HG03060 (cell line): ENCODE results near the gene TOM1L1.

Source experiments
- ATAC-seq: cut with Tn5 transposase; IDR thresholded peaks from one replicate; pipeline ENCODE4 v1.9.1; 2021; ENCODE audit warnings: low read depth, moderate number of reproducible peaks; ENCODE audit not compliant: unreplicated experiment

TOM1L1 gene

DNA sequence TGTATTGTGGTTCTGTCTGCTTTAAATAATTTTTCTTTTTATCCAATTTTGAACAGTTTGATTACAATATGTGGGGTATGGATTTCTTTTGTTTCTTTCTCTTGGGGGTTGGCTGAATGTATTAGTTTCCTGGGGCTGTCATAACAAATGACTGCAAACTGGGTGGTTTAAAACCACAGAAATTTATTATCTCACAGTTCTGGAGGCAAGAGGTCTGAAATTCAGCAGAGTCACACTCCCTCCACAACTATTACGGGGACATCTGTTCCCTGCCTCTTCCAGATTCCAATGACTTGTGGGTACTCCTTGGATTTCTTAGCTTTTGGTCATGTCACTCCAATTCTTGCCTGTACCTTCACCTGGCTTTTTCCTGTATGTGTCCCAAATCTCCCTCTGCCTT is 44.1 kb downstream of the TOM1L1 start:
- ATAC-seq = no peak

DNA sequence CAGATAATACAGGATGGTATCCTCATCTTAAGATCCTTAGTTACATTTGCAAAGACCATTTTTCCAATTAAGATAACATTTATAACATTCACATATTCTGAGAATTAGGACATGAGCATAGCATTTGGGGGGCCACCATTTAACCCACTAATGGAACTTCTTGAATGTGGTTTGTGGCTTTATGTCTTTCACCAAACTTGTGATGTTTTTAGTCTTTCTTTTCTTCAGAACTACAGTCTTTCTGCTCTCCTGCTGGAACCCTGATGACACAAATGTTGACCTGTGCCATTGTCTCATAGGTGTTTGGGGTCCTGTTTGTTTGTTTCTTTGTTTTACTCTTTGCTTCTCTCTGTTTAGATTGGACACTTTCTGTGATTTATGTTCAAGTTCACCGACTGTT is 44.6 kb downstream of the TOM1L1 start:
- no peak for ATAC-seq

DNA sequence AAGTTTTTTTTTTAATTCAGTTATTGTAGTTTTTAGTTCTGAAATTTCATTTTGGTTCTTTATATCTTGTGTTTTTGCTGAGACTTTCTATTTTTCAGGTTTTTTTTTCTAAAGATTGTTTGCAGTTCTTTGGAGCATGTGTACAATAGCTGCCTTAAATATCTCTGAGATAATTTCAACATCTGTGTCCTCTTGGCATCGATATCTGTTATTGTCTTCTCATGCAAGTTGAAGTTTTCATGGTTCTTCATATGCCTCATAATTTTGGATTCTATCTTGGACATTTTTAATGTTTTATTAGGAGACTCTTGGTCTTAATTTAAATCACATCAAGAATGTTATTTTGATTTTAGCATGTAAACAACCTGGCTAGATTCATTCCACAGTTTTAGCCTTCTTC is 45.0 kb downstream of the TOM1L1 start:
- no peak for ATAC-seq

DNA sequence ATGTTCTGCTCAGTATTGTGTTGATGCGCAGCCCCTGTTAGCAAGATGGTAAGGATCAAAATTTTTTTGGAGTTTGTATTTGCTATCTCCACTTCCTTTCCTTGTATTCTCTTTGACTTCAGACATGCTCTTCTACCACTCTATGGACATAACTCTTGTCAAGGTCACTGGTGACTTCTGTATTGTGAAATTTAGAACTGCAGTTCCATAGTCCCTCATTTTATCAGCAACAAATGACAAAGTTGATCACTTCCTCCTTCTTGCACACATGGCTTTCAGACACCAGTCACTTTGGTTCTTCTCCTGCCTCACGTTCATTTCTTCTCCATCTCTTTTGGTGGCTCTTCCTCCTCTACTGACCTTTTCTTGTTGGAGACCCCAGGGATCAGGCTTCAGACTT is 46.7 kb downstream of the TOM1L1 start:
- no peak for ATAC-seq

DNA sequence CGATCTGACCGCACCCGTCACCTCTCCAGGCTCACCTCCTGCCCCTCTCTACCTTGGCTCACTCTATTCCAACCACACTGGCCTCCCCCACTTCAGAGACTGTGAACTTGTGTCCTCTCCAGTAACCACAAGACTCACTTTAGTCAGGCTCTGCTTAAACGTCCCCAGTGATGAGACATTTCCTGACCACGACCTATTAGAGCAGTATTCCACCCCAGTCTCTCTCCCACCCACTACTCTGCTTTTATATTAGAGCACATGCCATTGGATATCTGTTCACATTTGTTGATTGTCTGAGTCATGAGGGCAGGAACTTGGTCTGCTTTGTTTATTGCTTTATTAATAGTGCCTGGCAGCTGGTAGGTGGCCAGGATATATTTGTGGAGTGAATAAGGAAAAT is 47.7 kb downstream of the TOM1L1 start:
- no peak for ATAC-seq

DNA sequence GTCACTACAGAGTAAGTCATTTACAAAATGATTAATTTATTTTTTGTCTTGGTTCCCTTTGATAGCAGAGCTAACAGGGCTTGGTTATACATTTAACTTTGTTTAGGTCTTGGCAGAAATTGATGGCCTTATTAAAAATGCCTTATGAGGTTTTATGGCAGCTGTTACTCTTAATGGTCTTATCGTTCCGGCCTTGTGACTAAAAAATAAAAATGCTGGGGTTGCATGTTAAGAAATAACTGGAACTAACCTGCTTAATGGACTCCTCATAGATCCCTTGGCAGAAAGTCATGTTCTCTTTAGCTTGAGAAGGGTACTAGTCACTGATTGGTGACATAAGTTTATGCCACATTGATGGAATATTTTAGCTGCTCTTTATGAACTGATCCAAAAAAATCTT is 49.5 kb downstream of the TOM1L1 start:
- no peak for ATAC-seq

DNA sequence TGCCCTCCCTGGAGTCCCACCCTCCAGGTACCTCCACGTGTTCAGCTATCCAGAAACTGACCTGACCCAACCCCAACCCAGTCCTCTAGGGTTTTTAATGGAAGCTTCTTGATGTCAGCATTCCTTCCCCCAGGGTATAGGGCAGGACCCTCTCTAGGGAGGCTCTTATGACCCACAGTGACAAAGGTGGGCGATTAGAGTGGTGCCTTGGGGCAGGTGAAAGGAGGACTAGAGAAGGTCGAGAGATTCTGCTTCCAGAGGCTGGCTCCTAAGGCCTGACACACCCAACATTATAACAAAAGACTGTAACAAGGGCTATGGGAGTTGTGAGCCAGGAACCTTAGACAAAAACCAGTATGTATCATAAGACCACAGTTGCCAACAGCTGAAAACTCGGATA is 50.6 kb downstream of the TOM1L1 start:
- ATAC-seq = no peak

DNA sequence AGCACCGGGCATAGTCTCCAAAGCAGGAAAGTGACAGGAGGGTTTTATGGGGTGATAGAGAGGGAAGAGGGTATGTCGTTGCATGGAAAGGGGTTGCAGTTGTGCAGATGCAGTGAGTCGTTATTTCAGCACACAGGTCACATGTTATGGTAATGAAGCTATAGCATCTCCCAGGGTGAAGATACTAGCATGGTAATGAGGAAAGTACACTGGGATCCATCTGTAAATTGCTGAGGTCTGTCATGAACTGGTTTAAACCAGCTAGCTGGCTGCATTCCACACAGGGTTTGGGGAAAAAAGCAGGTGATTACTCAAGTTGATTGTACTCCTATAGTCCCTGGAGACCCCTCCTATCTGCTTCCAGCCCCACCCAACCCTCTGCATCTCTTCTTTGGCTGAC is 56.1 kb downstream of the TOM1L1 start:
- no peak for ATAC-seq

DNA sequence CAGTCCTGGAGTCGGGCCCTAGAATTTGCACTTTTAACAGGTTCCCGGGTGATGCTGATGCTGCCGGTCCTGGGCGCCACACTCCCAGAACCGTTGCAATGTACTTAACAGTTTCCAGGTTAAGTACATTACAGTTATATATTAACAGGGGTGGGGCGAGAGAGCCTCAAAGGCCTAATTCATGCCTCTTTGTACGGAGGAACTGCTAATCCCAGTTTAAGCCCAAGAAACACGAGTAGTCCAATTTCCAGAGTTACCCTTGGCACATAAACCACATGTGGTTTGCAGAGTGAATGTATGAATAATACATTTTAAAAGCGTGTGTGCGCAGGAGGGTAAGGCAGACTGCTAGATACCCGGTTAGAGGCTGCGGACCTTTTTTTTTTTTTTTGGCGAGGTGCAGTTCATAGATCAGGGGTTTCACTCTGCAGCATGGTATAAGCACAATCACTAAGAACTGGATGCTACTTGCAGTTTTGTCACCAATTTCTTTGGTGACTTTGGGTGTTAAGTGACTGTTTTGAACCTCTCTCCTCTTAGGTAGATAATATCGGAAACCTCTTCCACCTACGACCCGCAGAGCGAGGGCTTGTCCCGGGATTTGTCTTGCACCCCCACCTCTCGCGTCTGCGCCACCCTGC is 67.1 kb downstream of the TOM1L1 start:
- ATAC-seq = peak; percentile 13

DNA sequence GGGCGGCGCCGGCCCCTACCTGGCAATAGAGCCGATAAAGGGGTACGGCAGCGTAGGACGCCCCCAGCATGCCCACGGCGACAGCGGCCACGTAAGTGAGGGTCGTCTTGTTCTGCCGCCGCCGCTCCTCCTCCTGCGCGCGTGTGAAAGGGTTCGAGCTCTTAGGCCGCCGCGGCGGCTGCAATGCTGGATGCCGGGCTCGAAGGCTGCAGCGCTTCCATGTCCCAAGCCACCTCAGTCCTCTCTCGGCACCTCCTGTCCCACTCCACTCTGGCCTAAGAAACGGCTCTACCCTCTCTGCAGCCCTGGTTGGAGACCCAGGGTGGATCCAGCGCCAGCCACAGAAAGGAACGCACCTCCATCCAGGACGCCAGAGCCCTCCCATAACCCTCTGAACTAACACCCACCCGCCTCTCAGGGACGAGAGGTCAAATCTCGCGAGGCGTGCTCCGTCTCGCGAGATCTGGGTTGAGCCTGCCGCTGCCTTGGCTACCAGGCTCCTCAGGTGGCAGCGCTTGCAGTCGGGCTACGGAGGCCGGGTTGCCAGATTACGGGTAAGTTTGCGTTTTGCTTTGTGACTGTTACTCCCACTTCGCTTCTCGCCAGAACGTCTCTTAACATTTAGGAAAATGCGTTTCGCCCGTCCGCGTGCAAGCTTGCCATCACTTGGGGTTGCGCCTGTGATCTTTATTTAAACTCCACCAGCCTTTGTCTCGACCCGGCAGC is 67.8 kb downstream of the TOM1L1 start, which contains the start of the genes COX11 and STXBP4:
TSS of gene COX11 (minus strand) at position 393 of the 726 bp plus-strand sequence. CDS start at position 385, 8 bp downstream.
TSS of gene STXBP4 (plus strand) at position 504 of the 726 bp plus-strand sequence. CDS start 17,455 bp downstream, outside the sequence.
- ATAC-seq = peak; percentile 85

DNA sequence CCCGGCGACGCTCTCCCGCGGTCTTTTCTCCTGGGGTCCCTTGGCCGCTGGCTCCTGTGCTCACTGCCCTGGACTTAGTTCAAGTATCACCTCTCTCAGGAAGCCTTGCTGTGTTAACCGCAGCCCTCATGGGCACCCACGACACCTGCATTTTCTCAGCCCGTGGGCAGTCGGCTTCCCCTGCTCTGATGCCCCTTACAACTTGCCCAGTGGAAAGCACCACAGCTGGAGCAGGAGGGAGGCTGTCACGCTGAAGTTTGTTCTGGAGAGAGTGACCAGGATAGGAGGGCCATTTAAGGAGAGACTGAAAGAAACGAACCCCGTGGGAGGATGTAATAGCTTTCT is 68.3 kb downstream of the TOM1L1 start:
- no peak for ATAC-seq

DNA sequence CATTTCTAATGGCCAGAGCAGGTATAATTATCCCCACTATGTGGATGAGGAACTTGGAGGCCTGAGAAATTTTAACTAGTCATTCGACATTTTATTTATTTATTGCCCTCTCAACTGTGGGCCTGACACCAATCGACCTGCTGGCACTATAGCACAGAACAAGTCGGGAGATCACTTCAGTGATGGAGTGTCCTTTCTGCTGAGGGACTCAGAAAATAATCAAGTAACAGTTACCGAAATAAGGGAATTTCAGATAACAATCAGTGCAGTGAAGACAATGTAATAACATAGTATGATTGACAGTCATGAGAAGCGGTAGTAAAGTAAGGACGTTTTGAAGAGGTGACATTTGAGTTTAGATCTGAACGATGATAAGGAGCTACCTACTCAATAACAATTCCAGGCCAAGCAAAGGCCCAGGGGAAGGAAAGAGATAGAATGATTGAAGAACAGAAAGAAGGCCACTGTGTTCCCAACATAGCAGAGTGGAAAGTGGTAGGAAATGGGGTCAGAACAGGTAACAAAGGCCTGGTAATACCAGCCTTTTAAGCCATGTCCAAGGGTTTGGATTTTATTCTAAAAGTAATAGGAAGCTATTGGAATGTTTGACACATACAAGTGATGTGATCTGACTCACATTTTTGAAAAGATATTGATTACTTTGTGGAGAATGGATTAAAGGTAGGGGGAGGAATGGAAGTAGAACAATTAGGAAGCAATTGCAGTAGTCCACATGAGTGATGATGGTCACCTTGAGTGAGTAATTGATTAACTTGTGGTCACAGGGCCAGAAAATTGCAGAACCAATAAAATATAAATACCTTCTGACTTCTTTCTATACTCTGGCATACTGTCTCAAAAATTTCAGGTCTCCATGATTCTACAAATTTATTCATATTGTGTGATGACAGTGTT is 69.3 kb downstream of the TOM1L1 start:
- no peak for ATAC-seq

DNA sequence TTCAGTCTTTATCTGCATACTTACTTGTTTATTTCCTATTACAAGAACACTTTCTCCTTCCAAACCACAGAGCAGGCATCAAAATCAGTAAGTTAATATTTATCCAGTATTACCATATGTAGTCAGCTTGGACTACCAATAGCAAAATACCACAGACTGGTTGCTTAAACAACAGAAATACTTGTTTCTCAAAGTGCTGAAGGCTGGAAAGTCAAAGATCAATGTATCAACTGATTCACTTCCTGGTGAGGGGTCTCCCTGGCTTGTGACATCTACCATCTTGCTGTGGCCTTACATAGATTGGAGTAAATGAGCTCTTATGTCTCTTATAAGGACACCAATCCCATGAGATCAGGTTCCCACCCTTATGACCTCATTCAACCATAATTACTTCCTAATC is 70.5 kb downstream of the TOM1L1 start:
- ATAC-seq = no peak

DNA sequence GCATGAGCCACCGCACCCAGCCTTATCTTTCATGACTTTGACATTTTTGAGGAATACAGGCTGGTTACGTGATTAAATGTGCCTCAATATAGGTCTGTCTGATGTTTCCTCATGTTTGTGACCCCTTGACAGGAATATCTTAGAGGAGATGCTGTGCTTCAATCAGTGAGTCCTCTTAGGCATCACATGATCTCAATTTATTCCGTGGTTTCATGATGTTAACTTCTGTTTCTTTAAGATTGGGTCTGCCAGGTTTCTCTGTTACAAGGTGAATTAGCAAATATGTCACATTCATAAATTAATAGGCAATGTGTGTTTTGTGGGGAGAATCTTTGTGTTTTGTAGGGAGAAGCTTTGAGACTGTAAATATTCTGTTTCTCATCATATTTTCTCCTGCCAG is 71.2 kb downstream of the TOM1L1 start:
- ATAC-seq = no peak

DNA sequence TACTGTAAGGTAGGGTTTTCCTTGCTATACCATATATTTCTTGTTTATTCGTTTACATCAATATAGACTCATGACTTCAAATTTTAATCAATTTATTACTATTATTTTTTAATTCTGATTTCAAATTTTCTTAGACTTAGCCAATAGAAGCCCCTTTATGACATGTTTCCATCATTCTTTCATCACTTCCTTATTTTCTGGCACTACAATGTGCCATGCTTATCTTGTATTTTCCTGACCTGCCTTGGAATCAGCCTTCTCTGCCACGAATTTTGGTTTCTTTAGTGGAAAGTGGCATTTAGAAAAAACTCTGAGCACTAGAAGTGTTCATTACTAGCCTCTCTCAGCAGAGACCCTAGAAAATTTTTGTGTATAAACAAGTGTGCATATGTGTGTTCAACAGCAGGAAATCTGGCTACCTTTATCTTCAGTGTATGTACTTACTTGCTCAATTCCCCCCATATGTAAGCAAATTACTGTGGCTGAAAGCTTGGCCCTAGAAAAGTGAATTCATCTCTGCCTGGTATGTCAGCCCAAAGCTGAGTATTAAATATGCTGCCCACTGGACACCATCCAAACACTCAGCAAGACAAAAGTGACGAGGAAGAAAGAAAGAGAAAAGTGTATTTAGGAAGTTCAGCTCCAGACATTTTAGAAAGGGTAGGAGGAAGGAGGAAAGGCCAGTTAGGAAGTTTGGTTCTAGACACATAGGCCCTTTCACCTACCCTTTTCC is 71.9 kb downstream of the TOM1L1 start:
- no peak for ATAC-seq

DNA sequence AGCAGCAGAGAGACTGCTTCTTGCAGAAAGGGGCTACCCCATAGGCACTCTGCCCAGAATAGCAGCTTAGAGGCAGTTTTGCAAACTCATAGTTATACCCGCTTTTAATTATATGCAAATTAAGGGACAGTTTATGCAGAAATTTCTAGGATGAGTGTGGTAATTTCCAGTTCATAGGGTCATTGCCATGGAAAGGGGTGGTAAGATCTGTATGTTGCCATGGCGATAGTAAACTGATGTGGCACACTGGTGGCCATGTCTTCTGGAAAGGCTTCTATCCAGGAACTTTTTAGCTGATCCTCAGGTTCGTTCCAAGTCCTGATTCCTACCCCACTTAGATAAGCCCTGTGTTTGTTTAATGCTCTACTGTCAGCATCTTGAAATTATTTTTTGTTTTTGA is 74.1 kb downstream of the TOM1L1 start:
- no peak for ATAC-seq

DNA sequence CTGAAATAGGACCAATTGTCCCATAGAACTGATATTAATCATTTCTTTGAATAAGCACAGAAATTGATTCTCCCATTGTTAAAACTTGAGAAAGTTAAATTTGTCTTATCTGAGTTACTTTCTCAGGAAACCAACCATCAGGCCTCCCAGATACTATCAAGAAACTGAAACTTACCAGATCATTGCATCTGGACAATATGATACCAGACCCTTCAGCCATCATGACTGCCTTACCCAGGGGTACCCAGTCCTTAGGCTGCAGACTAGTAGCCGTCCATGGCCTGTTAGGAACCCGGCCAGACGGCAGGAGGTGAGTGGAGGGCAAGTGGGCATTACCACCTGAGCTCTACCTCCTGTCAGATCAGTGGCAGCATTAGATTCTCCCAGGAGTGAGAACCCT is 75.7 kb downstream of the TOM1L1 start:
- no peak for ATAC-seq

DNA sequence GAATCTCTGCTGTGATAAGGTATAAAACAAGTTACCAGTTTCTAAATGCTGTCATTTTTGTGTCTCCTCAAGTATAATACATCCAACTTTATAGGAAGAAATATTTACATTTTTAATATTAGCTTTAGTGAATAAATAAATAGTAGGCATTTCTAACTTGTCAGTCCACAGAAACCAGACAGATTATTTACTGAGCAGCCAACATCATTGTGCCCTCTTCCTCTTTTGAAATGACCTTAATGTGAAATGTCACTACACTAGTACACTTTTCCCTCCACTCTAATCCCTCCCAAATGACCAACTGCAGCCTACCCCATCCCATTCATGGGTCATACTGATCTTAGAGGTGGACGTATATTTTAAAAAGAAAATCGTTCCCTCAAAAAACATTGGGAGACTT is 77.1 kb downstream of the TOM1L1 start:
- ATAC-seq = no peak

DNA sequence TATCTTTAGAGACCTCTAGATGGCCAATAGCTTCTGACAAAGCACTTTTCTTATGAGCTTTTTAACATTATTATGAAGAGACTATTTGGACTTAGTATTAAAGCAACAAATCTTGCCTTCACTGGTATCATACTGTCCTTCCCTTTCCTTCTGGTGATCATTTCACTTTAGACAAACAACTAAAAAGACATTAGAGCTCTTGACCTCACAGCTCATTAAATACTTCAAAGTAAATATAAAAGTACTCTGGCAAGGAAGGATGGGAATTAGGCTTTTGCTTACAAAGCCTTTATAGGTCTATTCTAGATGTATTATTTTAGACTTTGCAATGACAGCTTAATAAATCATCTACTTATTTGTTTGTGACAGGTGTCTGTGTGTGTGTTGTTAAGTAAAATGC is 79.0 kb downstream of the TOM1L1 start:
- ATAC-seq = no peak

DNA sequence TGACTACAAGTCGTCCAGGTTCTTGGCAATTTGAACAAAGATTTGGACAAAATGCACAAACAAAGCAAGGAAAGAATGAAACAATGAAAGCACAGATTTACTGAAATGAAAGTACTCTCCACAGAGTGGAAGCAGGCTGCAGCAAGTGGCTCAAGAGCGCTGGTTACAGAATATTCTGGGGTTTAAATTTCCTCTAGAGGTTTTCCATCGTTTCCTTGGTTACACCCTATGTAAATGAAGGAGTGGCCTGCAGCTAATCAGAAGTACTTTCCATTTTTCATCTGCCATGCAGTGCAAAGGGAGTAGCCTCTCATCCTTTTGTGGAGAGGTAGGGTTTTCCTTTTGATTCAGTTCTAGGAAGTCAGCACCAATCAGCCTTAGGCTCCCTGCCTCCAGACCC is 79.7 kb downstream of the TOM1L1 start:
- ATAC-seq = no peak

DNA sequence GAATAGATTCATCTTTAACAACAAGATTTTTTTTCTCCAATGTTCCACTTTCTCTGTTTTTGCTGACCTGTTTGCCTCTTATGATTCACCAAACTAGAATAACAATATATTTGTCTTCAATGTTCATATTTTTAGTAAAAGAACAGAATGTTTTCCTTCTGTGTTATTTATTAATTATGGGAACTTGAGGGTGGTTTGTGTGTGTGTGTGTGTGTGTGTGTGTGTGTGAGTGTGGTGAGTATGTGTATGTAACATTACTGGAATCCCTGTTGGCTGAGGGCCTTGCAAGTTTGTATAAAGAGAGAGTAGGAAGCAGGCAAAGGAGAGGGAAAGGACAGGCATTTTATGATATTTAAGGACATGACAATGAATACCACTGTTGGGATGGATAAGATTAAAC is 81.7 kb downstream of the TOM1L1 start:
- ATAC-seq = no peak
